Ecto neural progenitor cell (in vitro differentiated cells): ENCODE measurements around the gene ECE1.

Source experiments
- DNase-seq: peaks from one replicate; pipeline ENCODE4 v3.0.0-alpha.2; 2018; ENCODE audit warnings: low spot score

Gene ECE1

GRCh38 chr1:21289700-21290545 is at the start of gene ECE1:
Gene ECE1 (minus strand): TSS chr1:21290463. CDS start chr1:21290414, 49 bp downstream.
- DNase-seq: peak; percentile 77

GRCh38 chr1:21339356-21340229 is 49.3 kb upstream of the ECE1 start:
- DNase-seq: no peak

GRCh38 chr1:21338573-21339355 is 48.5 kb upstream of the ECE1 start:
- DNase-seq: no peak

GRCh38 chr1:21337928-21338572 is 47.8 kb upstream of the ECE1 start:
- no peak for DNase-seq

- DNase-seq: no peak
Observed at GRCh38 chr1:21337454-21337927, 47.2 kb upstream of the ECE1 start.

- DNase-seq: no peak
Observed at GRCh38 chr1:21337010-21337437, 46.8 kb upstream of the ECE1 start.

GRCh38 chr1:21335750-21336224 is 45.5 kb upstream of the ECE1 start:
- DNase-seq: no peak

- no peak for DNase-seq
Observed at GRCh38 chr1:21335088-21335691, 44.9 kb upstream of the ECE1 start.

GRCh38 chr1:21334214-21335087 is 44.2 kb upstream of the ECE1 start:
- peak; percentile 83 for DNase-seq

GRCh38 chr1:21333824-21334213 is 43.6 kb upstream of the ECE1 start:
- DNase-seq: no peak

GRCh38 chr1:21332554-21333311 is 42.5 kb upstream of the ECE1 start:
- no peak for DNase-seq

GRCh38 chr1:21331752-21332478 is 41.7 kb upstream of the ECE1 start:
- no peak for DNase-seq

GRCh38 chr1:21330544-21330943 is 40.3 kb upstream of the ECE1 start:
- no peak for DNase-seq

GRCh38 chr1:21329209-21329844 is 39.1 kb upstream of the ECE1 start:
- no peak for DNase-seq

- DNase-seq: no peak
Observed at GRCh38 chr1:21327566-21328323, 37.5 kb upstream of the ECE1 start.

- DNase-seq: peak; percentile 76
Observed at GRCh38 chr1:21326861-21327344, 36.6 kb upstream of the ECE1 start.
